GM12878 (cell line): ENCODE results near the gene RBMX2. TPM values are rescaled to one million over a fixed set of nuclear protein-coding genes. Genes with fewer than 3 reads are reported as not detected.

ENCODE experiments used
- ATAC-seq: fragments of 200-7000 bp; cut with Tn5 transposase; 3 replicates; pipeline ENCODE4 v1.9.1; 2020; ENCODE audit warnings: mild to moderate bottlenecking, moderate library complexity
- BruUV-seq: library from RNA; stranded (reverse); fragments of 400-500 nt; replicated peaks from 2 replicates; lab custom pipeline; 2021; lab: Mats Ljungman, UMichigan
- CTCF ChIA-PET: fragments of 300-600 bp; sonication (Branson Sonifier 250); formaldehyde crosslinking; extraction: SDS; loops from one replicate; lab custom pipeline; 2021; ENCODE audit warnings: inconsistent platforms; lab: Yijun Ruan, JAX
- POLR2A ChIA-PET: fragments of 350-600 bp; formaldehyde crosslinking; extraction: SDS; loops from one replicate; lab custom pipeline; 2021; ENCODE audit warnings: inconsistent platforms; lab: Charles Lee
- RAD21 ChIA-PET: fragments of 300-600 bp; sonication (Branson Sonifier 250); formaldehyde crosslinking; loops from one replicate; lab custom pipeline; 2023; ENCODE audit warnings: antibody characterized with exemption; ENCODE audit not compliant: unreplicated experiment; lab: Charles Lee
- SMC1A ChIA-PET: fragments of 300-600 bp; sonication (Branson Sonifier 250); formaldehyde crosslinking; loops from one replicate; lab custom pipeline; 2023; ENCODE audit not compliant: unreplicated experiment, uncharacterized antibody; lab: Charles Lee
- DNase-seq: peaks from one replicate; pipeline ENCODE4 v3.0.0-alpha.2; 2011; ENCODE audit warnings: low read depth, low spot score
- FAIRE-seq: peaks from 3 replicates; lab custom pipeline; 2011; peaks lifted over from hg19 to GRCh38; lab: Jason Lieb, UNC
- H2AFZ ChIP-seq: 2 replicates; pipeline ENCODE4 v1.6.0; 2011; ENCODE audit warnings: low read depth, low read length, control low read depth; ENCODE audit not compliant: control insufficient read depth
- H3K27ac ChIP-seq: 2 replicates; pipeline ENCODE4 v1.5.1; 2011; ENCODE audit warnings: control low read depth; ENCODE audit not compliant: control insufficient read depth, insufficient read depth
- H3K27me3 ChIP-seq, 2 experiments: replicated peaks in 1 of 2; 2 replicates each; pipeline versions ENCODE4 v1.6.0 to v1.6.1; 2011; ENCODE audit warnings: low read length in 1 of 2; ENCODE audit not compliant: control insufficient read depth in 2 of 2, insufficient read depth in 2 of 2
- H3K36me3 ChIP-seq, 2 experiments: 2 replicates each; pipeline ENCODE4 v1.5.1; 2011; ENCODE audit warnings: low read length in 1 of 2; ENCODE audit not compliant: control insufficient read depth in 2 of 2, insufficient read depth in 2 of 2
- H3K4me1 ChIP-seq: 2 replicates; pipeline ENCODE4 v1.6.1; 2011; ENCODE audit warnings: mild to moderate bottlenecking, low read length, moderate library complexity, mixed read lengths; ENCODE audit not compliant: control insufficient read depth, insufficient read depth
- H3K4me2 ChIP-seq: 2 replicates; pipeline ENCODE4 v1.6.0; 2011; ENCODE audit warnings: control low read depth; ENCODE audit not compliant: control insufficient read depth, insufficient read depth
- H3K4me3 ChIP-seq: fragments of 200-600 bp; sonication (generic); 2 replicates; pipeline ENCODE4 v1.5.1; 2016
- H3K79me2 ChIP-seq: 2 replicates; pipeline ENCODE4 v1.6.0; 2011; ENCODE audit warnings: low read length; ENCODE audit not compliant: control insufficient read depth, insufficient read depth
- H3K9ac ChIP-seq: 2 replicates; pipeline ENCODE4 v1.8.0; 2011; ENCODE audit warnings: low read length, control low read depth, mixed read lengths; ENCODE audit not compliant: control insufficient read depth, insufficient read depth
- H3K9me3 ChIP-seq: replicated peaks from 3 replicates; pipeline ENCODE4 v1.5.1; 2011; ENCODE audit warnings: mild to moderate bottlenecking, low read length; ENCODE audit not compliant: control insufficient read depth, insufficient read depth
- H4K20me1 ChIP-seq: 2 replicates; pipeline ENCODE4 v1.6.0; 2011; ENCODE audit not compliant: control insufficient read depth, insufficient read depth
- ATF3 ChIP-seq: IDR thresholded peaks from 2 replicates; pipeline ENCODE4 v1.6.1; 2011; ENCODE audit warnings: low read depth, mild to moderate bottlenecking, low read length, moderate library complexity, borderline replicate concordance; ENCODE audit errors: extremely low read depth
- CTCF ChIP-seq, 3 experiments: IDR thresholded peaks in 2 of 3; conservative IDR thresholded peaks in 1 of 3; 2 replicates each; pipeline ENCODE4 v1.5.1; 2011; ENCODE audit warnings: low read depth in 3 of 3, low read length in 3 of 3, mild to moderate bottlenecking in 3 of 3, control low read depth in 2 of 3, moderate library complexity in 2 of 3, inconsistent platforms in 1 of 3, mixed read lengths in 1 of 3; ENCODE audit not compliant: control insufficient read depth in 2 of 3, insufficient read depth in 1 of 3; ENCODE audit errors: extremely low read depth in 1 of 3
- EED ChIP-seq: sonication (generic); IDR thresholded peaks from 2 replicates; pipeline ENCODE4 v1.6.1; 2016; ENCODE audit warnings: antibody characterized with exemption, low read depth
- FOS ChIP-seq: IDR thresholded peaks from 3 replicates; pipeline ENCODE4 v1.6.1; 2011; ENCODE audit warnings: borderline replicate concordance; ENCODE audit not compliant: insufficient read length; ENCODE audit errors: extremely low read depth
- HDGF ChIP-seq: fragments of 450-650 bp; IDR thresholded peaks from 2 replicates; pipeline ENCODE4 v1.6.1; 2016; ENCODE audit warnings: antibody characterized with exemption
- KAT2A ChIP-seq: conservative IDR thresholded peaks from 2 replicates; pipeline ENCODE4 v1.6.1; 2011; ENCODE audit warnings: low read depth, low read length; ENCODE audit not compliant: control insufficient read depth
- MAX ChIP-seq: IDR thresholded peaks from 2 replicates; pipeline ENCODE4 v1.6.1; 2012; ENCODE audit warnings: low read depth, low read length, improper control_type of control experiment
- MEF2B ChIP-seq: fragments of 450-650 bp; IDR thresholded peaks from 2 replicates; pipeline ENCODE4 v1.6.1; 2018; ENCODE audit warnings: mild to moderate bottlenecking, moderate library complexity; ENCODE audit not compliant: partially characterized antibody, poor library complexity, severe bottlenecking
- POLR2AphosphoS2 ChIP-seq: IDR thresholded peaks from 2 replicates; pipeline ENCODE4 v1.6.1; 2011; ENCODE audit warnings: low read depth, mild to moderate bottlenecking, low read length, improper control_type of control experiment, moderate library complexity
- RAD21 ChIP-seq: IDR thresholded peaks from 2 replicates; pipeline ENCODE4 v1.6.1; 2011; ENCODE audit warnings: mild to moderate bottlenecking, low read depth, low read length, moderate library complexity; ENCODE audit not compliant: insufficient read depth
- SIX5 ChIP-seq: IDR thresholded peaks from 2 replicates; pipeline ENCODE4 v1.6.1; 2011; ENCODE audit warnings: mild to moderate bottlenecking, low read depth, low read length, moderate library complexity; ENCODE audit not compliant: severe bottlenecking
- SKIL ChIP-seq: fragments of 450-650 bp; IDR thresholded peaks from 2 replicates; pipeline ENCODE4 v1.6.1; 2017; ENCODE audit warnings: mild to moderate bottlenecking, low read depth, inconsistent platforms; ENCODE audit not compliant: poor library complexity, severe bottlenecking
- SMC3 ChIP-seq: IDR thresholded peaks from 2 replicates; pipeline ENCODE4 v1.6.1; 2011; ENCODE audit warnings: low read length, improper control_type of control experiment, borderline replicate concordance
- whole genome bisulfite sequencing: methylation state at CpG from one replicate; pipeline ENCODE4 v1.1.6; 2016; ENCODE audit warnings: low lambda C conversion rate; ENCODE audit not compliant: insufficient replicate concordance, insufficient coverage; ENCODE audit errors: missing lambda C conversion rate; 5-methylcytosine and 5-hydroxymethylcytosine counted together
- in situ Hi-C: fragments of 300-500 bp; cut with MboI; formaldehyde crosslinking; loops from 9 replicates; pipeline ENCODE4 v1.14.3; 2018; ENCODE audit warnings: mixed read lengths
- intact Hi-C: fragments of 100-400 bp; cut with micrococcal nuclease; formaldehyde crosslinking; loops from one replicate; pipeline ENCODE4 v1.14.2; 2022; ENCODE audit not compliant: unreplicated experiment
- polyA plus RNA-seq, 11 experiments: library from polyadenylated mRNA; depleted of rRNA in 4 of 11; unstranded in 6 of 11; stranded (reverse) in 5 of 11; fragments of >200 nt; fragmentation: Nextera tagmentation in 4 of 11; fragmentation: Illumina TruSeq in 1 of 11; extraction: Ambion mirVana in 4 of 11; extraction: Trizol in 1 of 11; gene quantifications; 1 replicate in 1 of 11; 2 replicates in 10 of 11; pipeline versions ENCODE4 v1.2.1 to v1.2.3, GENCODE V29; 2011 to 2016; ENCODE audit warnings: inconsistent platforms in 2 of 11, missing spikeins in 2 of 11, low read depth in 1 of 11
- total RNA-seq, 4 experiments: library from RNA; depleted of rRNA in 3 of 4; stranded (reverse); fragments of >200 nt in 3 of 4; fragmentation: Illumina TruSeq in 1 of 4; extraction: Trizol in 1 of 4; gene quantifications; 2 replicates each; pipeline versions ENCODE4 v1.2.1 to v1.2.3, GENCODE V29; 2013 to 2021

RBMX2 gene
- total and polyA plus RNA-seq, 10 of the 15 experiments (the other 5 are each of a cell fraction or from before 2014, with no cell fraction given) = 18.9 to 56.0 (median 32.6) TPM

GRCh38 chrX:130393451-130394074 is 8.2 kb upstream of the RBMX2 start:
- H3K36me3 ChIP-seq = no peaks in the 10 kb centered on the region
- no peak overlapping the region for H3K4me2 ChIP-seq
- peak; percentile 38; the same call in 1 of the 2 replicates for TF ChIP-seq SMC3
- TF ChIP-seq RAD21 = peak; percentile 31; the same call in 1 of the 2 replicates
- TF ChIP-seq MEF2B = no peak
- TF ChIP-seq SKIL = no peak
- TF ChIP-seq CTCF (IDR thresholded peaks at IDR 0.05 in 2 of 3, conservative IDR thresholded peaks at IDR 0.05 in 1 of 3; ENCODE audit: control insufficient read depth in 2 of 3, extremely low read depth in 1 of 3, insufficient read depth in 1 of 3, low read depth in 3 of 3, low read length in 3 of 3) = peak; percentile 52 to 54 (median 53); a peak in 5 of 6 replicates
- TF ChIP-seq POLR2AphosphoS2 = no peak
- no peak for TF ChIP-seq MAX
- TF ChIP-seq SIX5 = no peak
- no peak for TF ChIP-seq KAT2A
- TF ChIP-seq HDGF = no peak
- no peak for TF ChIP-seq EED
- no peak for TF ChIP-seq ATF3
- no peak for TF ChIP-seq FOS
- intact Hi-C loops = loop anchor here (2.0 kb wide), 1 partner anchor 523 kb away; no protein-coding TSS in a partner anchor
- DNase-seq (no peak), ATAC-seq (peak; percentile 28; the same call in 1 of the 3 replicates), FAIRE-seq (no peak)
- H3K27ac ChIP-seq = no peak overlapping the region
- H3K79me2 ChIP-seq = no peaks in the 10 kb centered on the region
- BruUV-seq = no TSS peak
- 0 out of 4 replicates have a peak, but pooled peaks cover 0 to 2% of the 10 kb centered on the region in 2 experiments for H3K27me3 ChIP-seq
- ChIA-PET CTCF (interaction anchor here (0.6 to 1.7 kb wide), 6 partner anchors 9 to 523 kb away, joined by 3 to 4 read pairs (median 3); no protein-coding TSS in a partner anchor), POLR2A (no interaction called here), SMC1A (interaction anchor here (1.0 to 1.7 kb wide), 2 partner anchors 19 to 523 kb away, joined by 3 to 6 read pairs; no protein-coding TSS in a partner anchor), RAD21 (no interaction called here)
- no peak overlapping the region for H3K9ac ChIP-seq
- H3K9me3 ChIP-seq = no peaks in the 10 kb centered on the region
- in situ Hi-C loops = no loop called here
- 15% methylated on average over 5 of the region's 5 CpGs for WGBS
- H3K4me1 ChIP-seq = no peaks in the 10 kb centered on the region
- H3K4me3 ChIP-seq = no peak overlapping the region
- no peaks in the 10 kb centered on the region for H4K20me1 ChIP-seq
- H2AFZ ChIP-seq = no peak overlapping the region
